Activated T-cell treated with anti-CD3 and anti-CD28 coated beads, Interleukin-2, amount 50 U/mL, for 72 hours (primary cell): ENCODE results near the gene ACAA2. TPM values are rescaled to one million over a fixed set of nuclear protein-coding genes. Genes with fewer than 3 reads are reported as not detected.

Source experiments
- ATAC-seq, 2 donors: fragments of 150-1000 bp; cut with Tn5 transposase; replicated peaks in 1 of 2; 2 replicates each; pipeline ENCODE4 v1.10.0; 2021; ENCODE audit warnings: moderate library complexity in 2 of 2, mild to moderate bottlenecking in 1 of 2
- DNase-seq, 2 donors: peaks; one replicate each; pipeline ENCODE4 v3.0.0; 2021 to 2022; ENCODE audit warnings: mixed read lengths in 1 of 2
- H3K27ac Mint-ChIP-seq: one replicate; pipeline ENCODE4 v1.8.0; 2022; ENCODE audit warnings: mild to moderate bottlenecking, moderate library complexity, mixed read lengths
- H3K27me3 Mint-ChIP-seq: one replicate; pipeline ENCODE4 v1.8.0; 2022; ENCODE audit warnings: low read depth, mixed read lengths
- H3K36me3 Mint-ChIP-seq, 2 donors: one replicate each; pipeline ENCODE4 v1.8.0; 2022; ENCODE audit warnings: mixed read lengths in 2 of 2, mild to moderate bottlenecking in 1 of 2; ENCODE audit not compliant: insufficient read depth in 2 of 2
- H3K4me1 Mint-ChIP-seq: one replicate; pipeline ENCODE4 v1.8.0; 2022; ENCODE audit warnings: low read depth, mixed read lengths
- H3K4me3 Mint-ChIP-seq, 2 donors: one replicate each; pipeline ENCODE4 v1.8.0; 2022; ENCODE audit warnings: mild to moderate bottlenecking in 2 of 2, mixed read lengths in 2 of 2, moderate library complexity in 2 of 2
- H3K9me3 Mint-ChIP-seq, 2 donors: one replicate each; pipeline ENCODE4 v1.8.0; 2022; ENCODE audit warnings: mixed read lengths in 2 of 2
- total RNA-seq, 2 donors: library from RNA; stranded (reverse); gene quantifications; one replicate each; pipeline ENCODE4 v1.2.3, GENCODE V29; 2022

Gene ACAA2
- total RNA-seq, 2 donors from 2014 or later, result 79.0 to 84.1 TPM

DNA sequence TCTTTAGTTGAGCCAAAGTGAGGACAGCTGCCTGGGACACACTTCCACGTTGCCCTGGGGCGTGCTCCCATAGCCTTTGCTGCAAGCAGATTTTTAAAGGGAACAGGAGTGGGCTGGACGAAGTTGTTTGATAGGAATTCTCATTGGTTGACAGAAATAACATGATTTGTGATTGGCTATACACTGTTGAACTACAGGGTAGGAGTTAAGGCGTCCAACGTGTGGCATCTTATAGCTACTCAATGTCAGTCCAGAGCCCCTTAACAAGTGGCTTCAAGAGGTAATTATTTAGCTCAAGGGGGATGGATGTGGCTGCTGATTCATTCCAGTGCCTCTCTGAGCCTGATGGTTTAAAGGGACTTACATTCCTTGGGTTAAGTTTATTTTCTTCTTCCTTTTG is 65.5 kb downstream of the ACAA2 start:
- H3K4me3 Mint-ChIP-seq, result no peak overlapping the region
- DNase-seq, result no peak
- no peaks in the 10 kb centered on the region for H3K9me3 Mint-ChIP-seq
- ATAC-seq, result no peak
- no peak overlapping the region for H3K27ac Mint-ChIP-seq
- H3K4me1 Mint-ChIP-seq, result peaks cover 12% of the 10 kb centered on the region
- H3K36me3 Mint-ChIP-seq, result no peaks in the 10 kb centered on the region
- H3K27me3 Mint-ChIP-seq, result peaks cover 8% of the 10 kb centered on the region

GRCh38 chr18:49745045-49746014 is 68.0 kb downstream of the ACAA2 start:
- DNase-seq (no peak), ATAC-seq (no peak)
- no peaks in the 10 kb centered on the region for H3K9me3 Mint-ChIP-seq
- H3K27ac Mint-ChIP-seq, result no peak overlapping the region
- H3K4me1 Mint-ChIP-seq, result peaks cover 5% of the 10 kb centered on the region
- peaks cover 8% of the 10 kb centered on the region for H3K27me3 Mint-ChIP-seq
- H3K36me3 Mint-ChIP-seq, result peaks cover 0 to 1% of the 10 kb centered on the region in 2 donors
- H3K4me3 Mint-ChIP-seq, result no peak overlapping the region

DNA sequence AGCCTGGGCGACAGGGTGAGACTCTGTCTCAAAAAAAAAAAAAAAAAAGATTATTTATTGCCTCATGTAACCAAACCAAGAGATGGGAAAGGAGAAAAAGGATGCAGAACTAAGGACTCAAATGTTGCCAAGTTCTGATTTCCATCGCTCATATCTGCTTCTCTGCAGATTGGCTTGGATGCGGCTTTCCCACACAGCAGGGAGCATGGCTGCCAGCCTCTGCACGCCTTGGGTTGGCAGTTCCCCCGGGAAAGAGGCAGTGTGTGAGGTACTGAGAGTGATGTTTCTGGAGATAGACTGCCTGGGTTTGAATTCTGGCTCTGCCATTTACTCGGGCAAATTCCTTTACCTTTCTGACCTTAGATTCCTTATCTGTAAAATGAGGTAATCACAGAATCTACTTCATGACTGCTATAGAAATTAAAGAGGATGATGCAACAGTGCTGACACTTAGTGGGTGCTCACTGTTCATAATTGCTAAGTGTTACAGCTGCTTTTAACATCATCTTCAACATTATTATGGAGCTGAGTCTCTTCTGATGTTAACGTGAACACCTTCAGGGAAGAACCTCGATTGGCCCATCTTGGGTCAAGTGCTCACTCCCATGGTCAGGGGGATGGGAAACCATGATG is 68.8 kb downstream of the ACAA2 start:
- no peaks in the 10 kb centered on the region for H3K9me3 Mint-ChIP-seq
- H3K36me3 Mint-ChIP-seq, result peaks cover 0 to 1% of the 10 kb centered on the region in 2 donors
- H3K27me3 Mint-ChIP-seq, result peaks cover 8% of the 10 kb centered on the region
- no peak overlapping the region for H3K27ac Mint-ChIP-seq
- H3K4me1 Mint-ChIP-seq, result peaks cover 5% of the 10 kb centered on the region
- DNase-seq (no peak), ATAC-seq (no peak)
- H3K4me3 Mint-ChIP-seq, result no peak overlapping the region

- Mint-ChIP-seq H3K4me3 (no peak overlapping the region), H3K9me3 (no peaks in the 10 kb centered on the region), H3K27ac (no peak overlapping the region), H3K27me3 (peaks cover 8% of the 10 kb centered on the region), H3K36me3 (peaks cover 0 to 1% of the 10 kb centered on the region in 2 donors), H3K4me1 (peaks cover 5% of the 10 kb centered on the region)
- no peak for ATAC-seq
- no peak for DNase-seq
Measured at GRCh38 chr18:49743117-49743567, 70.2 kb downstream of the ACAA2 start.

- Mint-ChIP-seq H3K27me3 (peaks cover 8% of the 10 kb centered on the region), H3K4me3 (no peak overlapping the region), H3K9me3 (no peaks in the 10 kb centered on the region), H3K36me3 (peaks cover 0 to 1% of the 10 kb centered on the region in 2 donors), H3K4me1 (peaks cover 5% of the 10 kb centered on the region), H3K27ac (no peak overlapping the region)
- ATAC-seq (no peak), DNase-seq (no peak)
Measured at GRCh38 chr18:49742316-49743116, 70.8 kb downstream of the ACAA2 start.

DNA sequence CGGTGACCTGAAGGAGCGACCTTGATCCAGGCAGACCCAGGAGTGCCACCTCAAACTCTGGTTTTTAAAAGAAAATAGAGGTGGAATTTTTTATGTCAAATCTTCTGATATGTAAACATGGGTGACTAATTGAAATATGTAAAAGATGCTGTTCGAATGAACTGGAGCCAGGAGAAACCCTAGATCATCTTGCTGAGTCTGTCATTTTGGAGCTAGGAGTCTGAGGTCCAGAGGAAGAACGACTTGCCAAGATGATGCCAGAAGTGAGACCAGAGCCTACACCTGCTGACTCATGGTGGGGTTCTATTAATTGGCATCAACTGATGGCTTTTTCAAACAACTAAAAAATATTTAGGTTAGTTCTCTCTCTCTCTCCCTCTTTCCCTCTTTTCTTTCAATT is 74.1 kb downstream of the ACAA2 start:
- Mint-ChIP-seq H3K27ac (no peak overlapping the region), H3K4me1 (peaks cover 5% of the 10 kb centered on the region), H3K9me3 (no peaks in the 10 kb centered on the region), H3K4me3 (no peak overlapping the region), H3K36me3 (peaks cover 0 to 1% of the 10 kb centered on the region in 2 donors), H3K27me3 (peaks cover 17% of the 10 kb centered on the region)
- ATAC-seq (no peak), DNase-seq (no peak)

DNA sequence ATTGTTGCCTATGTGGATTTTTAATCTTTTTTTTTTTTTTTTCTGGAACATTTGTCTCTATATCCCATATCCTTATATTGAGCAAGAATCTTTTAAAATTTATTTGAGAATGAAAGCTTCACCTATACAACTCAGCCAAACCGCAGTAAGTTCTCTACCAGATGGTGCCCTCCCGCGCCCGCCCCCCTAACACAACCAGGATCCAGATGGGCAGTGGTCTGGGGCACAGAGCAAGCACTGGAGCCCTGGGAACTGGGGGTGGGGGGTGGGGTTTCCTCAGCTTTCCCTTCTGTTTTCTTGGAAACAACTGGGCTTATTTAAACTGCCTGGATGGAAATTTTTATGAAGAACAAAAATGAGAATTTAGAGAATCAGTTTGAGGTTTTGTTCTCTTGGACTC is 74.6 kb downstream of the ACAA2 start:
- Mint-ChIP-seq H3K27ac (no peak overlapping the region), H3K36me3 (peaks cover 0 to 1% of the 10 kb centered on the region in 2 donors), H3K4me3 (no peak overlapping the region), H3K9me3 (no peaks in the 10 kb centered on the region), H3K27me3 (peaks cover 17% of the 10 kb centered on the region), H3K4me1 (peaks cover 5% of the 10 kb centered on the region)
- DNase-seq (no peak), ATAC-seq (no peak)

DNA sequence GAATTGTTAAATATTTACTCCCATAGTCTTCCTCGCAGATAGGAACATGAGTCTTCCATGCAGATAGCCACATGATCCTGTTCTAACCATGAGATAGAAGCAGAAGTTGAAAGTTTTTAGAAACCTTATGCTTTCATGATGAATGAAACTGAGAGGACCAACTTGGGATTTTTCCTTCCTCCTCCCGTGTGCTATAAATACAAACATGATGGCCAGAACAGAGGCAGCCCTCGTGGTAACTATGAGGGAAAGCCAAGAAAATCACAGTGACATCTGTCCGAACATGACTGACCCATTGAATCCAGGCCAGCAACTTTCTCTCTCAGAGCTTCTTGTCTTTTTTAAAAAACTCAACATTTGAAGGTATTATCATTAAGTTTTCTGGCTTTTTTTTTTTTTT is 78.5 kb downstream of the ACAA2 start:
- H3K27ac Mint-ChIP-seq, result no peak overlapping the region
- peaks cover 8% of the 10 kb centered on the region for H3K27me3 Mint-ChIP-seq
- DNase-seq (no peak), ATAC-seq (no peak)
- H3K9me3 Mint-ChIP-seq, result no peaks in the 10 kb centered on the region
- no peak overlapping the region for H3K4me3 Mint-ChIP-seq
- no peaks in the 10 kb centered on the region for H3K4me1 Mint-ChIP-seq
- no peaks in the 10 kb centered on the region for H3K36me3 Mint-ChIP-seq

- Mint-ChIP-seq H3K36me3 (no peaks in the 10 kb centered on the region), H3K27me3 (peaks cover 8% of the 10 kb centered on the region), H3K4me1 (no peaks in the 10 kb centered on the region), H3K9me3 (no peaks in the 10 kb centered on the region), H3K4me3 (no peak overlapping the region), H3K27ac (no peak overlapping the region)
- no peak for DNase-seq
- no peak for ATAC-seq
Measured at GRCh38 chr18:49733896-49734585, 79.3 kb downstream of the ACAA2 start.

GRCh38 chr18:49733321-49733720 is 80.0 kb downstream of the ACAA2 start:
- Mint-ChIP-seq H3K4me3 (no peak overlapping the region), H3K9me3 (no peaks in the 10 kb centered on the region), H3K4me1 (no peaks in the 10 kb centered on the region), H3K27me3 (peaks cover 8% of the 10 kb centered on the region), H3K27ac (no peak overlapping the region), H3K36me3 (no peaks in the 10 kb centered on the region)
- no peak for ATAC-seq
- no peak for DNase-seq
